IPS-NIHi7 (cell line): ENCODE measurements around the gene KRTAP2-1.
A peak's percentile ranks its signal among the peaks of the same experiment; 100 is the strongest.
"Not testable (repeated sequence)": the region's sequence is repeated elsewhere in the genome, so short reads cannot be mapped to it uniquely, and the experiment has no call there.

Experiments
- DNase-seq: peaks from one replicate; pipeline ENCODE4 v3.0.0; 2012; ENCODE audit warnings: mixed read lengths; ENCODE audit errors: extremely low spot score

KRTAP2-1 gene

DNA sequence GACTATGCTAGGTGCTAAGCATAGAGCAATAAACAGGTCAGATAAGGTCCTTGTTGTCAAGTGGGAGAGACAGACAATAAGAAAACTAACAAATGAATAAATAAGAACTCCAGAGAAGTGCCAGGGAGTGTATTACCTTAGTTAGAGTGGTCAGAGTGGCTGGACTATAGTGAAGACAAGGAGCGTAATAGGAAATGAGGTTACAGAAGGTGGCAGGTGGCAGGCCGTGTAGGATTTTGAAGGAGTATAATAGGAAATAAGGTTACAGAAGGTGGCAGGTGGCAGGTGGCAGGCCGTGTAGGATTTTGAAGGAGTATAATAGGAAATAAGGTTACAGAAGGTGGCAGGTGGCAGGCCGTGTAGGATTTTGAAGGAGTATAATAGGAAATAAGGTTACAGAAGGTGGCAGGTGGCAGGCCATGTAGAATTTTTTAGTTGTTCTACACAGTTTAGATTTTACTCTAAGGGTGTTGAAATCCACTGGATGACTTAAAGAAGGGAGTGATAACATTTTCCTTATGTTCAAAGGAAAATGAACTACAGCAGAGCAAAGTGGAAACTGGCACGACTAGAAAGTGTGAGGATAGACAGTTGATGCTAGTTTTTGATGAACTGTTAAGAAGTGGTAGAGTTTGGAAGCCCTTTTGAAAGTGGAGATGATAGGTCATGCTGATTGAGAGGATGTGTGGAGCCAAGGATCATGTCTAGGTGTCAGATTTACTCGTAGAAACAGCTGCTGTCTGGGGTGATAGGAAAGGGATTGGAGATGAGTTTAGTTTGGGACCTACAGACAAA, 34.6 kb downstream of the KRTAP2-1 start:
- DNase-seq: no peak

GRCh38 chr17:41010441-41010840, 36.7 kb downstream of the KRTAP2-1 start:
- DNase-seq: no peak

GRCh38 chr17:41009936-41010335, 37.2 kb downstream of the KRTAP2-1 start:
- no peak for DNase-seq

- no peak for DNase-seq
Measured at GRCh38 chr17:41009301-41009760, 37.8 kb downstream of the KRTAP2-1 start.

- DNase-seq: peak; percentile 15
Measured at GRCh38 chr17:41008811-41009210, 38.3 kb downstream of the KRTAP2-1 start, which contains the start of gene KRTAP3-1. KRTAP3-1 (minus strand) TSS chr17:41009128; CDS start chr17:41009074, 54 bp downstream.

DNA sequence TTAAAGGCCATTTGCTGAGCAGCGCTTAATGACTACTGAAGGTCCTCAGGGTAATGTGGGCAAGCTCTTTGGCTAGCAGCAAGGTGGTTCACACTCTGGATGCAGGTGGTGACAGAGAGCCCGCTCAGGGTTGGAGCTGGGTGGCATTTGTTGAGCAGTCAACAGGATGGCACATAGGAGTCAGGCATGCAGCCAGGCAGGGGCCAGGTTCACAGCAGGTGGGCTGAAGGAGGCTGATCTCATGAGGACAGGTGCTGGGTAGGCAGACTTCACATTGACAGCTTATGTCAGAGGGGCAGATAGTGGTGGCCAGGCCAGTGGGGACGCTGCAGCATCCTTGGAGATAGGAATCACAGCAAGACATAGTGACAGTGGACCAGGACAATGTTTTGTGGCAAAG, 42.7 kb downstream of the KRTAP2-1 start:
- no peak for DNase-seq

DNA sequence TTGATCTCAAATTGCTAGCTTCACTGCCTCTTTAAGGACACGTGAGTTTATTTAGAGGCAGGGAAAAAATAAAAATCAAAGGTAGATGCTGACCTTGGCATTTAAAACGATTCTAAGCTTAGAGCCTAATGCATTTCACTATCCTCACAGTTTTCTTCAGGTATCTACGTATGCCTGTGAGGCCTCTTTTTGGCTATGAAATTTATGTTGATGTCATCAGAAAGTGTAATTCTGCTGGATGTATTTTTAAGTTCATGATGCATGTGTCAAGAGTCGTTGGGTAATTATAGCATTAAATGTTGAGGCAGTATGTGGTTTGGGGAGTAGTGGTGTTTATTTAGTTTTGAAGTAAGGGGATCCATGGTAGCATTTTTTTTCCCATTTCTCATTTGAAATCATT, 43.2 kb downstream of the KRTAP2-1 start:
- DNase-seq: no peak

- DNase-seq: no peak
Measured at GRCh38 chr17:41002814-41003213, 44.3 kb downstream of the KRTAP2-1 start.

GRCh38 chr17:41001795-41002194, 45.3 kb downstream of the KRTAP2-1 start:
- no peak for DNase-seq

DNA sequence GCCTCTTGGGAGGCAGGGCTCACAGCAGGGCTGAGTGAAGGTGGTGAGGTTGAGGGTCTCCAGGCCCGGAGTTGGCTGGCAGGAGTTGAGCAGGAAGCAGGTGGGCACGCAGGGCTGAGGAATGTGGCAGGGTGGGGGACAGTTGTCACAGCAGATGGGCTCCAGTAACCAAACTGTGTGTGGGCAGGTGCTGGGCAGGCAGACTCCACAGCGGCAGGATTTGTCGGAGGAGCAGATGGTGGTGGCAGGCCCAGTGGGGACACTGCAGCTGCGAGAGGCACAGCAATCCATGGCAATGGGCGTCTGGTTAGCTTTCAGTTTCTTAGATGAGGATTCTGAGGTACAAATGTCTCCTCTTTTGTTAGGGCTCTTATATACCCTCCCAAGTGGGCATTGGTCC, 47.6 kb downstream of the KRTAP2-1 start, which contains the start of gene KRTAP3-2:
TSS of gene KRTAP3-2 (minus strand) at position 344 of the 400 bp plus-strand sequence. CDS start at position 291, 53 bp downstream.
- not testable (repeated sequence) for DNase-seq

DNA sequence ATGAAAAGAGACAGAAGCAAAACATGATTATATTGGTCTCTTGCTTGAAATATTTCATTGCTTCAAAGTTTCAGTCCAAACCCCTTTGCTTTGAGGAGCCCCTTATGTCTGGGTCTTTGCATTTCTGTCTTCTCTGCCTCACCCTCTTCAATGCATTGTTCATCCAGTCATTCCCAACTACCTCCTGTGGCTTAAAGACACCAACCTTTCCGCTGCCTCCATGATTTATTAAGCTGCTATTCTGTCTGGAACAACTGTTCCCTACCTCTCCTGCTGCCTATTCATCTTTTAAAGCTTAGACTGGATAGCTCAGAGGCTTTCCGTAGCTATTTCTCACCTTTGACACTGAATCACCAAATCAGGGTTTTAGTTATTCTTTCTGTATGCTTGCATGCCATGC, 49.8 kb downstream of the KRTAP2-1 start:
- DNase-seq: no peak

DNA sequence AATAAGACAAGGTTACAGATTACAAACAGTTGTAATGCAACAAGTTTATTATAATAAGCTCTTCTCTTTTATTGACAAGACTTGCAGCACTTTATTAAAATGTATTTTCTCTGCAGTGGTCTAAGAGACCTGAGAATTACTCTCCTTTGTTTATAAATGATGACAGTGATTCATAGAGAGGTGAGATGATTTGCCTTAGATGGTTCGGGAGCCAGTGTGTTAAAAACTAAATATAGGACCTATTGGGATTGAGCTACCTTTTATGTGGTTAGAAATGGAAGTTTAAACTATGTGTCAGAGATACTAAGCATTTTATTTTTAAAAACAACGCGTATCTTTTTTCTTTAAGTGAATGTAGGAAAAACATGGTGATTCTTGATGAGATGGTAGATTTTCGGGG, 50.3 kb downstream of the KRTAP2-1 start:
- DNase-seq: no peak
